Mammary epithelial cell (primary cell): ENCODE results near the gene KRTAP4-16.

Experiments used
- CTCF ChIP-seq, 2 donors: IDR thresholded peaks in 1 of 2; conservative IDR thresholded peaks in 1 of 2; 2 replicates each; pipeline ENCODE4 v1.5.1; 2011 to 2012; ENCODE audit warnings: inconsistent platforms in 2 of 2, low read length in 2 of 2, mild to moderate bottlenecking in 2 of 2, control low read depth in 1 of 2, low read depth in 1 of 2; ENCODE audit not compliant: insufficient read depth in 1 of 2; ENCODE audit errors: extremely low read depth in 1 of 2
- EZH2 ChIP-seq: IDR thresholded peaks from 2 replicates; pipeline ENCODE4 v1.6.1; 2012; ENCODE audit warnings: low read length, inconsistent platforms, borderline replicate concordance

- TF ChIP-seq CTCF (conservative IDR thresholded peaks at IDR 0.05 in 1 of 2, IDR thresholded peaks at IDR 0.05 in 1 of 2; ENCODE audit: extremely low read depth in 1 of 2, insufficient read depth in 1 of 2, low read depth in 1 of 2, low read length in 2 of 2) (no peak), EZH2 (no peak)
These were observed 48.0 kb upstream of the KRTAP4-16 start for GRCh38 chr17:41150026-41150425.
